IPS-NIHi7 (cell line): ENCODE data around the gene ZNF302.
"Not testable (repeated sequence)": the region's sequence is repeated elsewhere in the genome, so short reads cannot be mapped to it uniquely, and the experiment has no call there.

Experiments used
- DNase-seq: peaks from one replicate; pipeline ENCODE4 v3.0.0; 2012; ENCODE audit warnings: mixed read lengths; ENCODE audit errors: extremely low spot score

The ZNF302 gene

GRCh38 chr19:34677386-34678084, at the start of gene ZNF302:
ZNF302 (plus strand) TSS chr19:34677678; CDS start chr19:34678805, 1,127 bp downstream.
- DNase-seq, result peak; percentile 97

- no peak for DNase-seq
Observed at GRCh38 chr19:34633802-34634201, 43.7 kb upstream of the ZNF302 start.

GRCh38 chr19:34639491-34640085, 37.9 kb upstream of the ZNF302 start:
- DNase-seq, result peak; percentile 70

GRCh38 chr19:34642241-34642640, 35.2 kb upstream of the ZNF302 start:
- no peak for DNase-seq

GRCh38 chr19:34644991-34645461, 32.5 kb upstream of the ZNF302 start:
- DNase-seq, result no peak

- no peak for DNase-seq
Observed at GRCh38 chr19:34645551-34645950, 31.9 kb upstream of the ZNF302 start.

GRCh38 chr19:34649886-34650543, 27.5 kb upstream of the ZNF302 start:
- DNase-seq, result no peak

- no peak for DNase-seq
Observed at GRCh38 chr19:34651747-34652146, 25.7 kb upstream of the ZNF302 start.

GRCh38 chr19:34654796-34655195, 22.7 kb upstream of the ZNF302 start:
- no peak for DNase-seq

GRCh38 chr19:34655651-34656050, 21.8 kb upstream of the ZNF302 start:
- DNase-seq, result no peak

- DNase-seq, result no peak
Observed at GRCh38 chr19:34661357-34661756, 16.1 kb upstream of the ZNF302 start.

GRCh38 chr19:34662919-34663318, 14.6 kb upstream of the ZNF302 start:
- peak; percentile 63 for DNase-seq

- DNase-seq, result no peak
Observed at GRCh38 chr19:34664168-34664567, 13.3 kb upstream of the ZNF302 start.

GRCh38 chr19:34664870-34665269, 12.6 kb upstream of the ZNF302 start:
- DNase-seq, result no peak

GRCh38 chr19:34665275-34665674, 12.2 kb upstream of the ZNF302 start:
- DNase-seq, result not testable (repeated sequence)

- no peak for DNase-seq
Observed at GRCh38 chr19:34666200-34666957, 11.1 kb upstream of the ZNF302 start.

GRCh38 chr19:34666958-34667265, 10.6 kb upstream of the ZNF302 start:
- no peak for DNase-seq

- DNase-seq, result no peak
Observed at GRCh38 chr19:34667349-34668076, 10.0 kb upstream of the ZNF302 start.

GRCh38 chr19:34668077-34668689, 9.3 kb upstream of the ZNF302 start:
- DNase-seq, result not testable (repeated sequence)

GRCh38 chr19:34668690-34669089, 8.8 kb upstream of the ZNF302 start:
- not testable (repeated sequence) for DNase-seq

GRCh38 chr19:34669305-34669704, 8.2 kb upstream of the ZNF302 start:
- DNase-seq, result no peak
